Smooth muscle cell (in vitro differentiated cells): ENCODE data around the gene TUBGCP6. TPM values are rescaled to one million over a fixed set of nuclear protein-coding genes. Genes with fewer than 3 reads are reported as not detected.

Experiments
- DNase-seq: peaks from one replicate; lab custom pipeline; 2025; ENCODE audit not compliant: unreplicated experiment; lab: John Stamatoyannopoulos, UW
- H2AFZ ChIP-seq: fragments of 200-600 bp; sonication (generic); 2 replicates; pipeline ENCODE4 v1.6.0; 2016; ENCODE audit warnings: antibody characterized with exemption, low read depth, mild to moderate bottlenecking
- H3F3A ChIP-seq: fragments of 200-600 bp; sonication (generic); 2 replicates; pipeline ENCODE4 v1.6.0; 2017; ENCODE audit warnings: antibody characterized with exemption, low read depth
- H3K27ac ChIP-seq: fragments of 200-600 bp; sonication (generic); 2 replicates; pipeline ENCODE4 v1.5.1; 2016; ENCODE audit warnings: low read depth, mild to moderate bottlenecking
- H3K27me3 ChIP-seq: fragments of 200-600 bp; sonication (generic); 2 replicates; pipeline ENCODE4 v1.6.1; 2016; ENCODE audit warnings: low read depth, mild to moderate bottlenecking
- H3K36me3 ChIP-seq: fragments of 200-600 bp; sonication (generic); 2 replicates; pipeline ENCODE4 v1.5.1; 2016; ENCODE audit warnings: low read depth
- H3K4me1 ChIP-seq: fragments of 200-600 bp; sonication (generic); 2 replicates; pipeline ENCODE4 v1.5.1; 2016; ENCODE audit warnings: low read depth
- H3K4me2 ChIP-seq: fragments of 200-600 bp; sonication (generic); 2 replicates; pipeline ENCODE4 v1.6.0; 2016; ENCODE audit warnings: mild to moderate bottlenecking
- H3K4me3 ChIP-seq: fragments of 200-600 bp; sonication (generic); 2 replicates; pipeline ENCODE4 v1.5.1; 2016; ENCODE audit warnings: mild to moderate bottlenecking
- H3K79me2 ChIP-seq: fragments of 200-600 bp; sonication (generic); 2 replicates; pipeline ENCODE4 v1.6.0; 2016; ENCODE audit warnings: low read depth, mild to moderate bottlenecking
- H3K9ac ChIP-seq: fragments of 200-600 bp; sonication (generic); 2 replicates; pipeline ENCODE4 v1.6.0; 2016; ENCODE audit warnings: low read depth
- H3K9me3 ChIP-seq: fragments of 200-600 bp; sonication (generic); replicated peaks from 2 replicates; pipeline ENCODE4 v1.5.1; 2016; ENCODE audit warnings: low read depth
- H4K20me1 ChIP-seq: fragments of 200-600 bp; sonication (generic); 2 replicates; pipeline ENCODE4 v1.6.0; 2016; ENCODE audit warnings: low read depth
- WGBS: methylation state at CpG from one replicate; pipeline ENCODE4 v1.1.7; 2016; ENCODE audit warnings: low lambda C conversion rate; 5-methylcytosine and 5-hydroxymethylcytosine counted together
- polyA plus RNA-seq: library from polyadenylated mRNA; unstranded; fragments of >200 nt; fragmentation: Nextera tagmentation; extraction: Ambion mirVana; gene quantifications from 2 replicates; pipeline ENCODE4 v1.2.1, GENCODE V29; 2016
- total RNA-seq: library from RNA; depleted of rRNA; stranded (reverse); fragments of >200 nt; gene quantifications from 2 replicates; pipeline ENCODE4 v1.2.3, GENCODE V29; 2014
- TF ChIP-seq, protein P1 (sequence below): fragments of 200-600 bp; sonication (generic); IDR thresholded peaks from 2 replicates; pipeline ENCODE4 v1.5.1; 2017; ENCODE audit warnings: borderline replicate concordance, mild to moderate bottlenecking, antibody characterized with exemption; ENCODE audit not compliant: insufficient read depth, poor library complexity, severe bottlenecking

TUBGCP6 gene
- total and polyA plus RNA-seq, 2 experiments from 2014 or later, result 10.0 to 22.7 TPM

DNA sequence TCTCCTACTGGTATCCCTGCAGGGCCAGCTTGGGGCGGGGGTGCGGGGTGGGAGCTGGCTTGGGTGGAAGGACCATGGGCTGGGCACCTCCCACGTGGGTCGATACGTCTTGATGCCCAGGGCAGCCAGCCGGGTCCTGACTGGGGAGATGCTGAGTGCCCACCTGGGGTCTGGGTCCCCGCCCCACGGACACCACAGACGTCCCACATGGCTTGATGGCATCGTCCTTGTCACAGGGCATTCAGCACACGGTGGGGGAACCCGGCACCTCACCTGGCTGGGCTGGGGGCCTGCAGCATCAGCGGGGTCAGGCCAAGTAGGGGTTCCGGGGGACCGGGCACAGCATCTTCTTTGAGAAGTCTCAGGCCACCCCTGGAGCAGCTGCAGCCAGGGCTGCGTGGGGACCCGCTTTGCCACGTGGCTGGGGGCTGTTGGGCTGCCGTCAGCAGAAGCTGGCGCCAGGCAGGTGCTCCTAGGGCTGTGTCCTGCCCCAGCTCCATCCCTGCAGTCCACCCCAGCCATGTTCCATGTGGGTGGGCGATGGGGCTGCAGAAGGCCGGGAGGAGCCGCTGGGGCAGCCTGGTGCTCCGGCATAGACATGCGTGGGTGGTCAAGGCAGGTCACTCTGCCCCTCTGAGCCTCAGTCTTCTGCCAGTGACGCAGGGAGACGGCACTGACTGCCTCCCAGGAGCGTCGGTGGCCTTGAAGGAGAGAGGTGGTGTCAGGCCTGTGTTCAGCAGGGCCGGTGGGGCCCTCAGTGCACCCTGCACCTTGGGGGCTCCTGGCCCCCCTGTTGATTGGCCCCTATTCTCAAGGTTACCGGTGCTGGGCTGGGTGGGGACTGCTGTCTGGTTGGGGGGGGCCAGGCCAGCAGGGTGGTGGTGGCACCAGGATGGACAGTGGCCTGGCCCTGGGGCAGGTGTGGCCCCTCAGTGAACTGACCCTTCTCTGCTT, 35.6 kb downstream of the TUBGCP6 start:
- Histone ChIP-seq H3K79me2 (peaks cover 38% of the 10 kb centered on the region), H3K36me3 (no peaks in the 10 kb centered on the region), H3K9me3 (no peaks in the 10 kb centered on the region), H3F3A (peaks cover 4% of the 10 kb centered on the region), H3K9ac (no peak overlapping the region), H3K4me2 (no peak overlapping the region), H3K4me3 (no peak overlapping the region), H3K27ac (no peak overlapping the region), H4K20me1 (peaks cover 100% of the 10 kb centered on the region), H2AFZ (no peak overlapping the region), H3K27me3 (no peaks in the 10 kb centered on the region), H3K4me1 (no peaks in the 10 kb centered on the region)
- 91% methylated on average over 31 of the region's 31 CpGs for whole genome bisulfite sequencing
- DNase-seq, result no peak
- TF ChIP-seq, protein P1, sequence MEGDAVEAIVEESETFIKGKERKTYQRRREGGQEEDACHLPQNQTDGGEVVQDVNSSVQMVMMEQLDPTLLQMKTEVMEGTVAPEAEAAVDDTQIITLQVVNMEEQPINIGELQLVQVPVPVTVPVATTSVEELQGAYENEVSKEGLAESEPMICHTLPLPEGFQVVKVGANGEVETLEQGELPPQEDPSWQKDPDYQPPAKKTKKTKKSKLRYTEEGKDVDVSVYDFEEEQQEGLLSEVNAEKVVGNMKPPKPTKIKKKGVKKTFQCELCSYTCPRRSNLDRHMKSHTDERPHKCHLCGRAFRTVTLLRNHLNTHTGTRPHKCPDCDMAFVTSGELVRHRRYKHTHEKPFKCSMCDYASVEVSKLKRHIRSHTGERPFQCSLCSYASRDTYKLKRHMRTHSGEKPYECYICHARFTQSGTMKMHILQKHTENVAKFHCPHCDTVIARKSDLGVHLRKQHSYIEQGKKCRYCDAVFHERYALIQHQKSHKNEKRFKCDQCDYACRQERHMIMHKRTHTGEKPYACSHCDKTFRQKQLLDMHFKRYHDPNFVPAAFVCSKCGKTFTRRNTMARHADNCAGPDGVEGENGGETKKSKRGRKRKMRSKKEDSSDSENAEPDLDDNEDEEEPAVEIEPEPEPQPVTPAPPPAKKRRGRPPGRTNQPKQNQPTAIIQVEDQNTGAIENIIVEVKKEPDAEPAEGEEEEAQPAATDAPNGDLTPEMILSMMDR, result no peak

DNA sequence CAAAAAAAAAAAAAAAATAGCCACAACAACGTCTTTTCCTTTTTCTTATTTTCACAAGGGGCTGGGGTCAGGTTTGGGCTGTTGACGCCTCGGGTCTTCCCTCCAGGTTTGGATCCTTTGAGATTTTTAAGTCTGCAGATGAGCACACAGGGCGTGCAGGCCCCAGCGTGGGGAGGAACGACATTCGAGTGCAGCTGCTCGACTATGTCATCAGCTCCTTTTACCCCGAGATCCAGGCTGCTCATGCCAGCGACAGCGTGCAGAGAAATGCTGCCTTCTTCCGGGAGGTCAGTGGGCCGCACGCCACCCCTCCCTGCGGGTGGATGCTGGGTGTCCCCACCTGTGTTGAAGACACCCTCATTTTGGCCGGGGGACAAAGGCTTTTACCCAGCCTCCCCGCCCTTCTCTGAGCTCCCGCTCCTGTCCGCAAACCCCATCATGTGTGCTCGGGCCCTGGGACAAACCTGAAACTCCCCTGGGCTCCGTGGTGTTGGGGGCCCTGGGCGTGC, 36.3 kb downstream of the TUBGCP6 start:
- WGBS, result 98% methylated on average over 22 of the region's 22 CpGs
- H4K20me1 ChIP-seq, result peaks cover 100% of the 10 kb centered on the region
- H3F3A ChIP-seq, result peaks cover 4% of the 10 kb centered on the region
- TF ChIP-seq, protein P1, result no peak
- H3K4me3 ChIP-seq, result no peak overlapping the region
- H3K9ac ChIP-seq, result no peak overlapping the region
- no peak overlapping the region for H3K4me2 ChIP-seq
- DNase-seq, result no peak
- H3K4me1 ChIP-seq, result no peaks in the 10 kb centered on the region
- H3K36me3 ChIP-seq, result no peaks in the 10 kb centered on the region
- no peak overlapping the region for H3K27ac ChIP-seq
- H3K9me3 ChIP-seq, result no peaks in the 10 kb centered on the region
- peaks cover 38% of the 10 kb centered on the region for H3K79me2 ChIP-seq
- no peak overlapping the region for H2AFZ ChIP-seq
- H3K27me3 ChIP-seq, result no peaks in the 10 kb centered on the region

DNA sequence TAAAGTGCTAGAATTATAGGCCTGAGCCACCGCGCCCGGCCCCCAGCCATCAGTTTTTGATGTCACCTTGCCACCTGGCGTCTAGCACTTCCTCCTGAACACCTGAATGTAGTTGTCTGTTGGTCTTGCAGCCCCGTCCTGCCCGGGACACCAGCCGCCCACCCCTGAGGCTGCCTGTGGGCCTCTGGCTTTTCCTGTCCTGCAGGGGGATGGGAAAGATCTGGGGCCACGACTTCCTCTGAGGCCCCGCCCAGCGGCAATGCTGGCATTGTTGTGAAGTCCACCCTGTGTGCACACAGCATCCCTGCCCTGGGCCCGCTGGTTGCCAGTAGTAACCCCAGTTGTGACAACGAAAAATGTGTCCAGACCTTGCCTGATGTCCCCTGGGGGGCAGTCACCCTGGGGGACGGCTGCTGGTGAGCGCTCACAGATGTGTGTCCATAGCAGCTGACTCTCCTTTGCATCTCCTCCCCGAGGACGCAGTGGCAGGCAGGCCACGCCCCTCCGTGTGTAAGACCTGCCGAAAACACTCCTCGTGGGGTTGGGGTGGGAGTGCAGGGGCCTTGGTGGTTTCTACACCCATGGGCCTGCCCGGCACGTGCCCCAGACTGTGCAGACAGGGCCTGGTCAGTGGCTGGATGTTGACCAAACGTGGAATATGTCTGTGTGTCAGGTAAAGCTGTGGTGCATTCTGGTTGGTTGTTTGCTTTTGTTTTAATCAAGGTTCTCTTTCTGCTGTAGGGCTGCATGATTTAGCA, 37.3 kb downstream of the TUBGCP6 start:
- no peak overlapping the region for H3K9ac ChIP-seq
- H3K27ac ChIP-seq, result no peak overlapping the region
- H3K9me3 ChIP-seq, result no peaks in the 10 kb centered on the region
- H3K4me2 ChIP-seq, result no peak overlapping the region
- no peak overlapping the region for H3K4me3 ChIP-seq
- TF ChIP-seq, protein P1, result no peak
- H3F3A ChIP-seq, result peaks cover 4% of the 10 kb centered on the region
- no peaks in the 10 kb centered on the region for H3K36me3 ChIP-seq
- no peak for DNase-seq
- H3K4me1 ChIP-seq, result no peaks in the 10 kb centered on the region
- WGBS, result 88% methylated on average over 23 of the region's 23 CpGs
- no peak overlapping the region for H2AFZ ChIP-seq
- no peaks in the 10 kb centered on the region for H3K27me3 ChIP-seq
- H3K79me2 ChIP-seq, result peaks cover 38% of the 10 kb centered on the region
- peaks cover 99% of the 10 kb centered on the region for H4K20me1 ChIP-seq
